Measurements from ENCODE around the gene DNAJC28. TPM values are rescaled to one million over a fixed set of nuclear protein-coding genes. Genes with fewer than 3 reads are reported as not detected.

The DNAJC28 gene
- total RNA-seq, 1 experiment from 2014 or later: 3.4 TPM

DNA sequence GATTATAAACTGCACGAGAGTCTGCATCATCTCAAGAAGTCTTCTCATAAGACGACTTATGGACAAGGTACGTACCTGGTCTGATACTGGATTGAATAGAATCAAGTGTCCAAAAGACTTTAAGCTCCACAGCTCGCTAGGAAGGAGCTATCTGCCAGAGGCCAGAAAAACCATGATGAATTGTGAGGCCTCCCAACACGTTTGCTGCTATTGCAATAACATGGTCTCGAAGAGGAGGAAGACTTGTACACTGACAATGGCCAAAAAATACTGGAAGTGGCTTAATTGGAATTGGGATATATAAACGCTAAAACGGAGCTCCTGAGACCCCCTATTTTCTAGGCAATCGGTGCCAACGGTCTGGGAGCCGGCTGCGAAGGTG, 534 bp downstream of the DNAJC28 start:
- Histone ChIP-seq H2AFZ (ENCODE audit: low read length) (no peak overlapping the region), H3K27me3 (ENCODE audit: insufficient read depth, low read length) (no peaks in the 10 kb centered on the region), H3K56ac (ENCODE audit: insufficient read length, low read depth, low read length) (no peak overlapping the region), H3K23me2 (ENCODE audit: insufficient read length, low read depth, low read length, poor library complexity, severe bottlenecking) (peaks cover 7% of the 10 kb centered on the region), H3K18ac (ENCODE audit: insufficient read length, low read depth, low read length) (no peak overlapping the region), H3K9ac (ENCODE audit: extremely low read depth, insufficient read length, low read length) (no peak overlapping the region), H3K9me3 (ENCODE audit: control insufficient read depth, low read depth, low read length) (no peaks in the 10 kb centered on the region), H4K20me1 (ENCODE audit: control insufficient read depth, insufficient read depth, insufficient read length) (no peaks in the 10 kb centered on the region), H3K79me2 (ENCODE audit: insufficient read depth, low read length) (no peaks in the 10 kb centered on the region), H2BK15ac (ENCODE audit: low read depth, low read length) (no peak overlapping the region), H3K4ac (ENCODE audit: low read depth, low read length) (no peak overlapping the region), H2BK12ac (ENCODE audit: insufficient read length, low read depth, low read length) (no peak overlapping the region), H3K27ac (ENCODE audit: insufficient read length, low read depth, low read length) (no peak overlapping the region), H4K8ac (replicated peaks; ENCODE audit: insufficient read length, low read depth, low read length) (no peak overlapping the region), H3K23ac (ENCODE audit: insufficient read length, low read depth, low read length) (no peak overlapping the region), H4K5ac (ENCODE audit: insufficient read length, low read depth, low read length) (no peak overlapping the region), H3K4me2 (ENCODE audit: insufficient read depth, insufficient read length, low read length) (peak overlapping the region; percentile 85), H4K91ac (ENCODE audit: insufficient read length, low read depth, low read length) (no peak overlapping the region), H3K14ac (ENCODE audit: insufficient read depth, low read length) (no peak overlapping the region; the same call in 1 of the 2 replicates), H3T11ph (ENCODE audit: low read length) (no peak overlapping the region), H2BK20ac (ENCODE audit: low read depth, low read length, poor library complexity, severe bottlenecking) (no peak overlapping the region), H2BK5ac (ENCODE audit: insufficient read length, low read length) (no peak overlapping the region), H3K4me1 (ENCODE audit: insufficient read depth, low read length) (0 out of 2 replicates have a peak, but pooled peaks cover 2% of the 10 kb centered on the region), H2BK120ac (ENCODE audit: low read depth, low read length, poor library complexity, severe bottlenecking) (no peak overlapping the region), H2AK5ac (ENCODE audit: insufficient read length, low read length) (no peak overlapping the region), H3K79me1 (ENCODE audit: insufficient read depth, low read depth, low read length, poor library complexity, severe bottlenecking) (no peaks in the 10 kb centered on the region)
- no peak for DNase-seq
- TF ChIP-seq CTCF (conservative IDR thresholded peaks at IDR 0.05): no peak
- H3K9me3 Mint-ChIP-seq: no peaks in the 10 kb centered on the region; a peak in 1 of 5 replicates
- H3K4me1 Mint-ChIP-seq: peaks cover 18 to 23% of the 10 kb centered on the region in 2 experiments
- H3K36me3 Mint-ChIP-seq (ENCODE audit: insufficient read depth in 1 of 3, low read depth in 3 of 3): peaks cover 0 to 13% (median 11%) of the 10 kb centered on the region in 3 experiments; a peak in 5 of 7 replicates
- H3K4me3 Mint-ChIP-seq: peak overlapping the region; percentile 80 to 84
- WGBS (ENCODE audit: extremely low coverage, insufficient read length, low lambda C conversion rate): no CpG with 5 or more reads among the region's 12 CpGs
- H3K27me3 Mint-ChIP-seq (ENCODE audit: low read depth): no peaks in the 10 kb centered on the region; the same call in 1 of the 2 replicates
- H3K27ac Mint-ChIP-seq: no peak overlapping the region
